Omental fat pad (tissue), 4 donors: ENCODE measurements around the gene HSF5. TPM values are rescaled to one million over a fixed set of nuclear protein-coding genes. Genes with fewer than 3 reads are reported as not detected.
"Not testable (repeated sequence)": the region's sequence is repeated elsewhere in the genome, so short reads cannot be mapped to it uniquely, and the experiment has no call there.

Experiments
- ATAC-seq: fragments of 150-250 bp; one replicate; pipeline ENCODE4 v1.9.1; 2016; ENCODE audit warnings: mild to moderate bottlenecking, moderate library complexity; ENCODE audit not compliant: low FRiP score
- DNase-seq: peaks from one replicate; pipeline ENCODE4 v3.0.0-alpha.2; 2019; ENCODE audit warnings: low spot score
- CTCF ChIP-seq, 3 donors: fragments of 450-650 bp; IDR thresholded peaks; one replicate each; pipeline ENCODE4 v1.5.1; 2016 to 2017; ENCODE audit warnings: antibody characterized with exemption in 3 of 3, mild to moderate bottlenecking in 3 of 3, moderate library complexity in 2 of 3
- total RNA-seq, 4 donors: library from RNA; depleted of rRNA; stranded (reverse); fragments of >200 nt; gene quantifications; one replicate each; pipeline ENCODE4 v1.1.0, GENCODE V29; 2016

HSF5 gene
- total RNA-seq, 4 donors from 2014 or later: 0.13 to 0.24 TPM; not detected in 2

DNA sequence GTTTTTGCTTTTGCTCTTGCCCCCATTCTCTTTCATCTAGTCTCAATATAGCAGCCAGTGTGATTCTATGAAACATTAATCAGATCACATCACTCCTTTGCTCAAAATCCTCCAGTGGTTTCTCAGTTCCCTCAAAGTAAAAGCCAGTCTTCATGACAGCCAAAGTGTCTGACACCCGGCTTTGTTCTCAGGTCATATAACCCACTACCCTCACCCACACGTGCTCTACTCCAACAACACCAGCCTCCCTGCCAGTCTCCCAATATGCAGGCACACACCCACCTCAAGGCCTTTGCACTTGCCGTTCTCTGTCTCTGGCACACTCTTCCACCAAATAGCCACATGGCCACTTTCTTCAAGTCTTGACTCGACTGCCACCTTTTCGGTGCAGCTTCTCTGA is 21.9 kb upstream of the HSF5 start:
- ATAC-seq (no peak), DNase-seq (no peak)
- no peak for TF ChIP-seq CTCF (IDR thresholded peaks at IDR 0.05)

DNA sequence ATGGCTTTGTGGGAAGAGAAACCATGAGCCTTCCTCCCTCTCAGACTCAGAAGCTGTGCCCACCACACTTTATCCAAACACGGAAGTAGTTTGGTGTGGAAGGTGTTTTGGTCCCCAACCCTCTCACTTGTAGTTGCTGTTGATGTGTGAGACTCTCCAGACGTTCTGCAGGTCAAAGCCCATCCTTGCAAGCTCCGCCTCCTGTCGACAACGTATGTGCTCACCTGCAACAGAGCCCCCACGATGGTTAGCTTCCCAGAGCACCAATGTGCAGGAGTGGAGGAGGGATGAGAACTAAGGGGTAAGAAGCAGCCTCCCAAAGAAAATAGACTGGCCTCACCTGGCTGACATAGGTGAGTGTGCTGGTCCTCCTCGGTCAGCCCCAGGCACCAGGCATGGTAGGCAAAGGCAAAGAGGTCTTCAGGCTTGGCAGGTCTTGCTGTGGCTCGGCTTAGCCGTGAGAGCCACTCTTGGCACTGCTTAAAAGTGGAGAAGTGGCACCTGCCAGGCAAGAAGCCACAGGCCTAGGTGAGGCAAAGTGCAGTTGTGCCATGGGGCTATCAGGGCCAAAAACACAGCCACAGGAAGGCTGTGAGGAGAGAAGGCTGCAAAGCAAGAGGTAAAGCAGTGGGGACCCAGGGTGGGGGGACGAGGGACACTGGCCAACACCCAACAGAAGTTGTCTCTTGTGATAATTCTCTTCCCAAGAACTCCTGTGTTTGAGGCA is 20.3 kb upstream of the HSF5 start:
- DNase-seq (no peak), ATAC-seq (no peak)
- no peak for TF ChIP-seq CTCF (IDR thresholded peaks at IDR 0.05)

- DNase-seq (no peak), ATAC-seq (no peak)
- TF ChIP-seq CTCF (IDR thresholded peaks at IDR 0.05): no peak
Measured at GRCh38 chr17:58507123-58507634, 19.0 kb upstream of the HSF5 start.

DNA sequence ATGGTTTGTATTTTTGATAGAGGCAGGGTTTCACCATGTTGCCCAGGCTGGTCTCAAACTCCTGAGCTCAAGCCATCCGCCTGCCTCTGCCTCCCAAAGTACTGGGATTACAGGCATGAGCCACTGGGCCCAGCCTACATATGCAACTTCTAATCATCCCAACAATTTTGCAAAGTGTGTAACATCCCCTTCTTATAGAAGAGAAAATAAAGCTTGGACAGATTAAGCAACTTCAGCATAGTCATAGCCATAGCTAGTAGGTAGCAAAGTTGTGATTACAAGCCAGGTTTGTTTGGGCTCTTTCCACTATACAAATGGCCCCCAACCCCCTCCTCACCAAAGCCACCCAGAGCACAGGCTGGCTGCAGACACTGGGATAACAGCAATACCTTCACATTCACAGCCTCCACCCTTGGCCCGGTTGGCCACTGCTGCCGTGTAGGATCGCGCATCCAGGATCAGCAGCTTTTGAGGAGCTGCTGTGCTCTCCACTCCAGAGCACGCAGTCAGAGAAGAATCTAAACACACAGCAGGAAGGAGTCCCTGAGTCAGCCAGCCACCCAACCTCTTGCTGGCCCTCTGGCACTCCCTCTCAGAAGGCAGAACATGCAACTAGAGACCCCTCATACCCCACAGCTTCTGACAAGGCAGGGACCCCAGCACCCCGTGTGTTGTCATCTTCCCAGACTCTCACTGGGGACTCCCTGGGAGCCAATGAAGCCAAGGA is 18.3 kb upstream of the HSF5 start:
- no peak for TF ChIP-seq CTCF (IDR thresholded peaks at IDR 0.05)
- ATAC-seq: no peak
- no peak for DNase-seq

DNA sequence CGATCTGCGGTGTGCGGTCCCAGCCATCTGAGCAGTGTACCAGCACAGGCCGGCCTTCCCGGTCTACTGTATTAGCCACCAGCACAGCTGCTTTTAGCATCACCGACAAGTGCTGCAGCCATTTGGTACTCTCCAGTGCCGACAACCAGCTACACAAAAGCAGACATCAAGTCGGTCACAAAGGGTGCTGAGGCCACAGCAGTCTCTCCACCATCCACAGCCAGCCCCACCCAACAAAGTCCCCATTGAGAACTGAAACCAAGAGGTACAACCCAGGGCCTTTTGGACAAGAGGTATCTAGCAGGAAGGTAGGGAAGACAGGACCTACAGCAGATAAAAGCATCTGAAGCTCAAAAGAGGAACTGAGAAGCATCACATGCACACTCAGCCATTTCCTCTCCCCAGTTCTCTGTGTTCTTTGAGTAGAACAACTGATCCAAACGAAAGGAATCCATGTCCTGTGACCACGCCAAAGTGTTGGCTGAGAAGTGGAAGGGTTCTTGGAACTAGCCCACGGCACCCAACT is 16.7 kb upstream of the HSF5 start:
- TF ChIP-seq CTCF (IDR thresholded peaks at IDR 0.05): no peak
- DNase-seq: no peak
- ATAC-seq: no peak

DNA sequence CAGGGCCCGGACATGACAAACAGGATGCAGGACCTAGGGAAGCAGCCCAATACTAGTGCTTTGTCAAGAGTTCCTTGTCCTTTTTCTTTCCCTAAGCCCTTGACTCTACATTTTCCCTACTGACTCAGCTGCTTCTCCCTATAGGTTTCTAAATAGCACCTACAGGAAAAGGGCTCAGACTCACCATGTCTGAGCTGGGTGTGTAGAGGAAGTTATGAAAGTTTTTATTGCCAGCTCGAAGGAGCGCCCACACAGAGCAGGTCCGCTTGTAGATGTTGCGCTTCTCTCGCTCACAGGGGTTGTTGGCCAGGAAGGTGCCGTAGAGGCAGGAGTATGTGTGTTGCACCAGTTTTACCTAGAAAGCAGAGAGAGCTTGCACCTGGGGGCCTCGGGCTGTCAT is 15.7 kb upstream of the HSF5 start:
- ATAC-seq: no peak

GRCh38 chr17:58503134-58503533 is 14.9 kb upstream of the HSF5 start:
- ATAC-seq, DNase-seq: not testable (repeated sequence)

More for the DNA sequence above, 15.7 kb upstream of the HSF5 start:
- DNase-seq: no peak
- no peak for TF ChIP-seq CTCF (IDR thresholded peaks at IDR 0.05)
